RPMI7951 (cell line): ENCODE measurements around the gene PRMT5. TPM values are rescaled to one million over a fixed set of nuclear protein-coding genes. Genes with fewer than 3 reads are reported as not detected.
"Not testable (repeated sequence)": the region's sequence is repeated elsewhere in the genome, so short reads cannot be mapped to it uniquely, and the experiment has no call there.

ENCODE experiments used
- DNase-seq: peaks from one replicate; pipeline ENCODE4 v3.0.0-alpha.2; 2012; ENCODE audit warnings: low read depth
- total RNA-seq: library from RNA; depleted of rRNA; stranded (reverse); fragments of >200 nt; shearing (Covaris generic); gene quantifications from 2 replicates; pipeline ENCODE4 v1.2.3, GENCODE V29; 2014

Gene PRMT5
- total RNA-seq, 1 experiment from 2014 or later: 49.3 TPM

DNA sequence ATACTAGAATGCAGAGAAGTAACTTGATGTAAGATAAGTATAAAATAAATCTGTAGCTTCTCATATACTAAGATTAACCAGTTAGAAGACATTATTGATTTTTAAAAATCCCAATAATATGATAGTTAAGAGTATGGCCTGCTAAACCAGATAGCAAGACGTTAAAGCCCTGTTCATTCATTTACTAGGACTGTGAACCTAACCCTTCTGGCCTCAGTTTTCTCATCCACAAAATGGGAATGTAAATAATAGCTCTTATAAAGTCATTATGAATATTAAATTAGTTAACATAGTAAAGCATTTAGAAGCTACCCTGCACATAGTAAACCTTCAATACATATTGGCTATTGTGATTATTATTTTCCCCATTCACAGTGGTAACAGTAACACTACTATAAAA lies 6.0 kb upstream of the PRMT5 start:
- DNase-seq: no peak

DNA sequence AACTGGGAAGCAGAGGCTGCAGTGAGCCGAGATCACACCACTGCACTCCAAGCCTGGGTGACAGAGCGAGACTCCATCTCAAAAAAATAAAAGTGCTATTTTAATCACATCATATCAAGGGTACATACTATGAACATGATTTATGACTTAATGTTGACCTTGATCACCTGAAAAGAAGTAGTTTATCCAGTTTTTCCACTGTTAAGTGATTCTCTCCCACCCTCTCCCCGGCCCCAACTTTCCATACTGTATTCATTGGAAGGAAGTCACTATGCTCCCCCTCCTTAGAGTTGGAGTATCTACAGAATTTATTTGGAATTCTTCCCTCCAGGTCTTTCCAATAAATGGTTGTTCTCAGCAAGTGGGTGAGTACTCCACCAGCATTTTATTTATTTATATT lies 3.0 kb upstream of the PRMT5 start:
- no peak for DNase-seq

DNA sequence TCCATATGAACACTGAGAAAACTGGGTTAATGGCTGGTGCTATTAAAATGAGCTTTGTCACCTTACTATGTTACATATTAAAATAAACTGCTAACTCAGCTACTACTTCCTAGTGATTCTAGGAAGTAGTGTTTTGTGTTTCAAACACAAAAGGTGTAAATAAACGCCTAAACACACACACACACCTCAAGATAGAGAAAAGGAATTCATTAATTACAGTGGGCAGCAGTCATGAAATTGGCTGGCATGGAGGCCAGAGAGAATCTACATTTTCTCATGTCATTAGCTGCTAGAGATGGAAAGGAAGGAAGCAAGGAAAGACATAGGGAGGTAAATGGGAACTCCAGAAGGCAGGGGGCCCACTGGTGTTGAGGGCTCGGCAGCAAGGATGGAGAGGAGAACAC lies 787 bp upstream of the PRMT5 start:
- DNase-seq: no peak

DNA sequence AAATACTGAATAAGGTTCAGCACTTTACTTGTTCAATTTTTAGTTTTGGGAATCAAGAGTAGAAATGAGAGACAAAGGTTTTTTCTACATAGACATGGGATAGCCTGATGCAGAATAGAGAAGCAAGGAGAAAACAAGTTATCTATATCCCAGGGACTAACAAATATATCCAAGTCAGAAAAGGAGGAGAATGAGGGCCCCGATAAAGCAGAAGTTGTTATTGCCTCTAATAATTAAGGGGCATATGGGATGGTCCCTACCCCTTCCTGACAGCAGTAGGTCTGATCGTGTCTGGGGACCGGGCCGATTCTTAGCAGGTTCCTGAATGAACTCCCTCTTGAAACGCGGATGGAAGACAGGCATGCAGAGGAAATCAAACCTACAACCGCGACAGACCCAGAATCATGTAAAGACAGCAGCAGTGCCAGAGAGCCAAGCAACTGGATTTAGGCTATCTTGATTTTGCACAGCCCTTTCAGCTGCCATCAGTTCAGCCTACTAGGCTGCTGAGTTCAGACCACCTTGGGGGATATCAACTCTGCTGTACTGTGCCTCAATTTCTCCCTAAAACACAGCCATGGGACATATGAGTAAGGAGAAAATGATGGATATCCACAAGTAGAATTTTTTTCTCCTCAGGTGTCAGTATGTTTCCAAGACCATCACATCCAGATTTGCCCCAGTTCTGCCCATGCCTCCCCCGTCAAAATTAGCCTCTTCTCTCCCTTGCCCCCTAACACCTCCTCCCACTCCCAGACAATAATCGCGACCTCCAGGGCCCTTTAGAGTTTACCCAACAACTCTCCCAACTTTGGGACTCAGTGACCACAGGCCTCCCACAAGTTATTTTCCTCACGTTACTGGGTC lies 706 bp downstream of the PRMT5 start:
- peak; percentile 4 for DNase-seq

DNA sequence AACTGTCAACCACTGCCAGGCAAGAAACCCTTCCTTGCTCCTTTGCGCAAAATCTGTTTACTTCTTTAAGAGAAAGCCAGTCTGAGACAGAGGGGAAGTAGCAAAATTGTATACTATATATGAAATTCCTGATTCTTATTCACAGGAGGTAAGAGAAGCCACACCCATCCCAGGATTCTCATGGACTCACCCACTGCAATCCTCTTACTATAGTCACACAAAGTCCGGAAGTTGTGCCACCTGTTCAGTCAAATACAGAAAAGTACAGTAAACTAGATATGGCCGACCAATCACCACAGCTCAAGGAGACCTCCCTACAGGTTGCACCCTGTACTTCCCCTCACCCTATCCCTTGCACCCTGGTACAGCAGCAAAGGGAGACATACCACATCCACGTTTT lies 2.9 kb downstream of the PRMT5 start:
- no peak for DNase-seq

DNA sequence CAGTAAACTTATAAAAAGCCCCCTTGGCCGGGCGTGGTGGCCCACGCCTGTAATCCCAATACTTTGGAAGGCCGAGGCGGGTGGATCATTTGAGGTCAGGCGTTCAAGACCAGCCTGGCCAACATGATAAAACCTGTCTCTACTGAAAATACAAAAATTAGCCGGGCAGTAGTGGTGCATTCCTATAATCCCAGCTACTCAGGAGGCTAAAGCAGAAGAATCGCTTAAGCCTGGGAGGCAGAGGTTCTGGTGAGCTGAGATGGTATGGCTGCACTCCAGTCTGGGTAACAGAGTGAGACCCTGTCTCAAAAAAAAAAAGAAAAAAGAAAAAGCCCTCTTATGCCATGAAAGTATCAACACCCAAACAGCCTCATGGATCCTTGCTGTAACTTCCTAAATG lies 3.7 kb downstream of the PRMT5 start:
- DNase-seq: no peak

DNA sequence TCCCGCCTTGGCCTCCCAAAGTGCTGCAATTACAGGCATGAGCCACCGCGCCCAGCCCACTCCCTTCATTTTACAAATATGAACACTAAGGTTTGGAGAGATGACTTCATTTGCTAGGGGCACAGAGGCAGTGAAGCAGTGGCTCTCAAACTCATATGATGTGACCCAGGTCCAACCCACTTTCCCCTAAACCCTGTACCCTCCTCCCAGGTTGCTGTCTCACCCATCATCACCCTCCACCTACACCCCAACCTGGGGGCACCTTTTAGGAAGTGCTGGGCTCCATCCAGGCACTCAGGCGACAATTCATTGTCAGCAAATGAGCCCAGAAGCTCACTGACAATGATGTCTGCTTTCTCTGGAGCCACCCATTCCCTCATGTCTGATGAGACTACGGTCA lies 5.4 kb downstream of the PRMT5 start:
- DNase-seq: no peak

DNA sequence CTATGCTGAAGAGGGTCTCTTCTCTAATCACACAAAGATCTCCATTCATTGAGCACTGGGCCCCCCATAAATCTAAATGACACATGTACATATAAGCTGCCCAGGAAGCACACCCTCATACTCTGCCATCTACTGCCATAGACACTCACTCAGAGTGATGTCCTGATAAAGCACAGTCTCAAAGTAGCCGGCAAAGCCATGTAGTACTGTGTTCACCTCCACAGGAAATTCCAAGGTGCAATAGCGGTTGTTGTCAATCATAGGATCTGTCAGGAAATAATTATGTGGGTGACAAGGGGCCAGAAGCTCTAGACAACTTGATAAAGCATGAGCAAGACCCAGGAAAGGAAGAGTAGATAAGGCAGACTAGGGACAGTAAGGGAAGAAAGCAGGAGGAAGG lies 6.9 kb downstream of the PRMT5 start:
- no peak for DNase-seq

DNA sequence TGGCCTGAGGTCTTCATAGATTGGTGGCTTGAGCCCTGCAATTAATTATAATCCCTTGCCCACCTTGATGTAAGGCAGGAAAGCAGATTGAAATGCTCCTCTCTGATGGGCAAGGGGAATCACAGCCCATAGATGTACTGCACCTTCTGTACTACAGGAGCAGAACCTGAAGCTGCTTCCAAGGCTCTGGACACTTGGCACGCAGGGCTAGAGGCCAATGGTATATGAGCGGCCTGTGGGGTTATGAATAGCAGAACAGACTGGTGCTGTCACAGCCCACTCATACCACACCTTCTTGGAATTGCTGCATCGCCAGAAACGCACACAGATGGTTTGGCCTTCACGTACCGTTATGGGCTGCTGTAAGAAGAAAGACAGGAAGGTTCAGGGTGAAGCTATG lies 8.5 kb downstream of the PRMT5 start:
- DNase-seq: no peak

DNA sequence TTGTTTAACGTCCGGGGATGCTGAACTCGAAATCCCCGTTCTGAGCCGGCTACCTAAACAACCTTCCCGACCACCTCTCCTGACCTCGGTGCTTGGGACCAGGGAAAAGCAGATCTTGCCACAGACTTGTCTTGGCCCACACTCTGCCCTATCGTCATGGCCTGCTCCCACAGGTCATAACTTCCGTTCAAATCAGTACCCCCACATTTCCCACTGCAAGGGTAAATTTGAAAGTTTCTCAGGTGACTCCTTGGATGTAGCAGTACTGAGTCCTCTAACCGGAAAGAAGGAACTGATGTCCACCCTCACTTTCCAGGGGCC lies 9.6 kb downstream of the PRMT5 start:
- no peak for DNase-seq

DNA sequence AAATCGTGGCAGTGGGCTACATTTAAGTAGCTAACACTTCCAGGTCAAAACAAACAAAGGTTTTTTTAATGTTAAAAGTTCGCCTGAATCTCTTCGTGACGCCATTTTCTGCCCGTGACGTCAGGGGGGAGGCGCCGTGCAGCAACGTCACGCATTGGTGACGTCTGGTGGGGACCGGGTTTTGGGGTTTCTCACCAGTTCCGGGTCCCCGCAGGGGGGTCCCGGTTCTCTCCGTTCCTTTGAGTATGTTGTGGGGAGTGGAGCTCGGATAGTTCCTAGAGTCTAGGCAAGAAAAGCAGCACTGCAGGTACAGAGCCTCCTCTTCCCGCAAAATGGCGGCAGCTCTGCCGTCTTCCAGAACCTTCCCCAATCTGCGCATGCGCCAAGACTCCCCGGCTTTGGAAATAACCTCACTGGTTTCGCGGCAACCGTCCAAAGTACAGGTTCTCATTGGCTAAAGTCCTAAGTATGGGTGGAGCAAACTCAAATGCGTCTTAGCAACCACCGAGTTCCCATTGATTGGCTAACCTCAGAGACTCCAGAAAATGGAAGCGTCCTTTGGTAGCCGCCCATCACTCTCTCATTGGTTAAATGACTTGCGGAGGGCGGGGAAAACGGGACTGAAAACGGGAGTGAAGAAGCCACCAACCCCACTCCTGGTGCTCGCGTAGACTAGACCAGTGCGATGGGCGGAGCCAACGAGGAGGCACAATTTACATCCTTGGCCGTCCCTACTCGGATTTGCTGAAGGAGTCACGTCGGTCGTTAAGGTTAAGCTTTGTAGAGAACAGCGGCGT lies 10.2 kb downstream of the PRMT5 start, which contains the start of gene RBM23:
TSS of gene RBM23 (minus strand) at position 346 of the 797 bp plus-strand sequence.
- peak; percentile 100 for DNase-seq

DNA sequence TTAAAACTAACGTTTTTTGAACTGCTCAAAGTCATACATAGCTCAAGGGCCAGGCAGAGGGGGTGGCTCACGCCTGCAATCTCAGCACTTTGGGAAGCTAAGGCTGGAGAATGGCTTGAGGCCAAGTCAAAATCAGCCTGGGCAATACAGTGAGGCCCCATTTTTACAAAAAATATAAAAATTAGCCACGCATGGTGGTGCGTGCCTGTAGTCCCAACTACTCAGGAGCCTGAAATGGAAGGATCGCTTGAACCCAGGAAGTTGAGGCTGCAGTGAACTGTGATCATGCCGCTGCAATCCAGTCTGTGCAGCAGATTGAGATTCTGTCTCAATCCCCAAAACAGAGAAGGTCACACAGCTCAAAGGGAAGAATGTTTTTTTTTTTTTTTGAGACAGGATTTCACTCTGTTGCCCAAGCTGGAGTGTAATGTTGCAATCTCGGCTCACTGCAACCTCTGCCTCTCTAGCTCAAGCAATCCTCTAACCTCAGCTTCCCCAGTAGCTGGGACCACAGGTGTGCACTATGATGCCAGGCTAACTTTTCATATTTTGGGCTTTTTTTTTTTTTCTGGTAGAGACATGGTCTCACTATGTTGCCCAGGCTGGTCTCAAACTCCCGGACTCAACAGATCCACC lies 13.2 kb downstream of the PRMT5 start:
- no peak for DNase-seq

DNA sequence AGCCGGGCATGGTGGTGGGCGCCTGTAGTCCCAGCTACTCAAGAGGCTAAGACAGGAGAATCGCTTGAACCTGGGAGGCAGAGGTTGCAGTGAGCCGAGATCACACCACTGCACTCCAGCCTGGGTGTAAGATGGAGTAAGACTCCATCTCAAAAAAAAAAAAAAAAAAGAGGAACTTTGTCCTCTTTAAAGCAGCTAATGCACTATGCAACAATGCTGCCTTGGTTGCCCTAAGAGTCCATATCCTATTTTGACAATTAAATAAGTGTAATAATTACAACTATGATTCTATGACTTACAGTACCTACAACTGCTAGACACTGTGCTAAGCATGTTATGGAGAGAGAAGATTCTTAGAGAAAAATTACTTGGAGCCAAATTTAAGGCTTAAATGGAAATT lies 14.3 kb downstream of the PRMT5 start:
- DNase-seq: not testable (repeated sequence)

DNA sequence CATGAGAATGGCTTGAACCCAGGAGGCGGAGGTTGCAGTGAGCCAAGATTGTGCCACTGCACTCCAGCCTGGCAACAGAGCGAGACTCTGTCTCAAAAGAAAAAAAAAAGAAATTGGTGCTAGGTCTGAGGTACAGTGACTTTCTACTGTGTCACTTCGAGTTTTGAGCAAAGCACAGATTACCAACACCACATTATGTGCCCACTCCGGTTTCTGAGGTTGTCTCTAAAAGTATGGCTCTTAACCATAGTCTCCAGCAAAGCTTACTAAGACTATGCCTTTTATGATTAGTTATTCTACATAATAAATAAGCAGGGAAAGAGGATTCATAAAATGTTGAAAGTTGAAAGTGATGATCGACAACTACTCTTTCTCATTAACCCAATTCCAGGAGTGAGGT lies 18.3 kb downstream of the PRMT5 start:
- DNase-seq: no peak

DNA sequence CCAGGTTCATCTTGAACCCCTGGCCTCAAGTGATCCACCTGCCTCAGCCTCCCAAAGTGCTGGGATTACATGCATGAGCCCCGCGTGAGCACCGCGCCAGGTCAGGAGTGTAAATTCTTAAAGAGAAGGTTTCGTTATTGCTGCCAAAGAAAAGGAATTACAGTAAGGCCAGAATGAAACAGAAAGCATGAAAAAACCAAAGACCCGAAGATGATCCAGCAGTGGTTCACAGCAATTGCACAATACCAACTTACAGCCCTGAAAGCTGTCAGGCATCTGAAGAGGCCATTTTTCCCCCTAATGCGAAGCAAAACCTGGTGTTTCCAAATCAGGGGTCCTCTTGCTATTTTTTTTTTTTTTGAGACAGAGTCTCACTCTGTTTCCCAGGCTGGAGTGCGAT lies 20.6 kb downstream of the PRMT5 start:
- no peak for DNase-seq

DNA sequence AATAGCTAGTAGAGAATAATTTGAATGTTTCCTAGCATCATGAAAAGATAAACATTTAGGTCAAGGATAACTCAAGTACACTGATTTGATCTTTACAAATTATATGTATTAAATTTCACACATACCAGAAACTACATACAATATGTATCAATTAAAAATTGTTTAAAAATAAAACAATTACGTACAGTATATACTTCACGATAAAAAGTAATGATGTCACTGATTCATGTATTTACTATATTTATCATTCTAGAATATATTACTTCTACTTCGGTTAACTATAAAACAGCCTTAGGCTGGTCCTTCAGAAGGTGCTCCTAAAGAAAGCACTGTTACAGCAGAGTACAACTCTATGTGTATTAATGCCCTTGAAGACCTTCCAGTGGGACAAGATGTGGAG lies 21.7 kb downstream of the PRMT5 start:
- DNase-seq: no peak

DNA sequence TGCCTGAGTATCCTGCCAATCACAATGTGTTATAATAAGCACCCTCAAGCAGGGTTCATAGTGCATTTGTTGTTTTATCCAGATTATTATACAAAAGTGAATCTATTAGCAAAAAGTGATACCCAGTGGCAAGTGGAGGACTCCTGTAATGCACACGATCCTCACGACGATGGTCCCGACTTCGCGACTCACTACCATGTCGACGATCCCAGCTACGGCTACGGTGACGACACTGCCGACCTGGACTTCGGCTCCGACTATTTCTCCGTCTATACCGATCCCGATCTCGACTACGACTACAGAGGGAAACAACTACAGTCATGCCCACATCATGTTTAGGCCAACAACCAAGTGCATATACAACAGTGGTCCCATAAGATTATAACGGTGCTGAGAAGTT lies 23.1 kb downstream of the PRMT5 start:
- no peak for DNase-seq

DNA sequence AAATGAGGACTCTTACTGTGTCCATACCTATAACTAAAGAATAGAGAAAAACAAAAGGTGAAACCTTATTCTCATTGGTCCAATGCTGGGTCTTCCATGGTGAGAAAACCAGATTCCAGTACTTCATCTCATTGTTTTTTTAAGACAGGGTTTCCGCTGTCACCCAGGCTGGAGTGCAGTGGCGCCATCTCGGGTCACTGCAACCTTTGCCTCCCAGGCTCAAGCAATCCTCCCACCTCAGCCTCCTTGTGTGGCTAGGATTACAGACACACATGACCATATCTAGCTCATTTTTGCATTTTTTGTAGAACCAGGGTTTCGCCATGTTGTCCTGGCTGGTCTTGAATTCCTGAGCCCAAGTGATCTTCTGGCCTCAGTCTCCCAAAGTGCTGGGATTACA lies 23.5 kb downstream of the PRMT5 start:
- no peak for DNase-seq

DNA sequence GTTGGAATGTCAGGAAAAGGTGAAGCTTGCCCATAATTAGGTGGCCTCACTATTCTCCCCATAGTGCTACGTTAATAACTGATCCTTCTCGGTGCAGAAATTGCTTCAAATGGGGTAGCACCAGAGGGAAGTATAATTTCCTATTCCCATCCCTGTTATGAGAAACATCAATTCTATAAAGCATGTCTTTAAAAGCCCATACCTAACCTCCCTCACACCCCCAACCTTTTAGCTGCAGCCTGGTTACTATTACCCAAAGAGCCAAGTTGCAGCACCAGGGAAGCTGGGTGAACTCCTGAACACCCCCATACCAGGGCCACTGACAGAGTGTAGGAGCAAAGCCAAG lies 25.5 kb downstream of the PRMT5 start:
- no peak for DNase-seq

DNA sequence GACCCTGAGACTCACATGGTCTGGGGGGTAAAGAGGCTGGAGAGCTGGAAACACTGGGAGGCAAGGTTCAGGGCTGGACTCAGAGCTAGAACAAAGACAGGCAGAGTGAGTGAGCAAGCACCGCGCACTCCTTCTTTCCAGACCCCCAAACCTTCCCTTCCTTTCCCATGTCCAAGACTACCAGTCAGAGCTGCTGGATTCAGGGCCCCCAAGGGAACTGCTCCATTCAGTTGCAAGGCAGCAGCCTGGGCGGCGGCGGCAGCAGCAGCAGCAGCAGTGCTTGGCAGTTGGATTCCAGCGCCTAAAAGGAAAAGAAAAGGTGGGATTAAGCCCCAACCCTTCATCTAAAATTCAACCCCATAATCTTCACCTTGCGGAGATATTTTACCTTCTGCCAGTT lies 27.4 kb downstream of the PRMT5 start:
- no peak for DNase-seq

DNA sequence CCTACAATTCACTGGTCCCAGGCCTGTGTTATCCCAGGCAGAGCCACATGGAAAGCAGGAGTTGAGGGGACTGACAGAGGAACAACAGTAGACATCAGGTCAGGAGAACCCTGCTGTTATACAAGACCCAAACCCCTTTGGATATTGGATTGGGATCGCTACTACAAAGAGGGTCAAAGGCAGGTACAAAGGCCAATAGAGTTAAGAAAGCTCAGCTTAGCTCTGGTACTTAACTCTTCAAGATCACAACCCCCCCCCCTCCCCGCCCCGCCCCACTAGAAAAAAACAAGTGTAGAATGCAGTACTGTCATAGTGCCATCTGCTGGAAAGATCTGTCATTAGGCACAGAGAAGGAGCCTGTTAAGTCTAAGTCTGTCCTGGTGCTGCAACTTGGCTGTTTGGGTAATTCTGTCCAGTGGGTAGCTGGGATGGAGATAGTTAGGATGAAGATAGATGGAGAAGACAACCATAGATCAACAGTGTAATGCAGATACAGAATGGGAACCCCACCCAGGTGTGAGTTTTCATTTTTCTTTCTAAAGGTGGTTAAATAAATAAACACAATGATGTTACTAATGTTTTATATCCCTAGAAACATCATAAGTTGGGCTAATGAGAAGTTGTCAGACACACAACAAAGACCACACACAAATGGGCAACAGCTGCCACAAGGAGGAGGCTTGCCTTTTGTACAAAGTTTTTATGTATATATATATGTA lies 28.9 kb downstream of the PRMT5 start:
- peak; percentile 71 for DNase-seq
